ENCODE results near the gene HEXD. TPM values are rescaled to one million over a fixed set of nuclear protein-coding genes. Genes with fewer than 3 reads are reported as not detected.

Gene HEXD
- total RNA-seq, 2 donors from 2014 or later = 76.1 to 145 TPM

GRCh38 chr17:82390860-82391435, 27.2 kb upstream of the HEXD start:
- no peak for DNase-seq (ENCODE audit: low spot score)
- no peak overlapping the region for H3K4me3 ChIP-seq
- H3K27ac ChIP-seq = no peak overlapping the region
- no peaks in the 10 kb centered on the region for H3K9me3 ChIP-seq
- intact Hi-C loops (cut with DNase I) = no loop called here
- TF ChIP-seq CTCF (IDR thresholded peaks at IDR 0.05) (no peak), POLR2A (IDR thresholded peaks at IDR 0.05) (no peak), POLR2AphosphoS5 (IDR thresholded peaks at IDR 0.05) (no peak)
- no peaks in the 10 kb centered on the region for H3K36me3 ChIP-seq
- no peaks in the 10 kb centered on the region for H3K4me1 ChIP-seq (replicated peaks)
- no peaks in the 10 kb centered on the region for H3K27me3 ChIP-seq (replicated peaks; ENCODE audit: insufficient read depth)
- 85% methylated on average over 13 of the region's 13 CpGs for WGBS

- 95% methylated on average over 22 of the region's 23 CpGs for WGBS
- Histone ChIP-seq H3K27ac (no peak overlapping the region), H3K27me3 (replicated peaks; ENCODE audit: insufficient read depth) (no peaks in the 10 kb centered on the region), H3K4me3 (no peak overlapping the region), H3K4me1 (replicated peaks) (no peaks in the 10 kb centered on the region), H3K9me3 (no peaks in the 10 kb centered on the region), H3K36me3 (no peaks in the 10 kb centered on the region)
- intact Hi-C loops (cut with DNase I) = no loop called here
- TF ChIP-seq POLR2AphosphoS5 (IDR thresholded peaks at IDR 0.05) = no peak
- no peak for TF ChIP-seq CTCF (IDR thresholded peaks at IDR 0.05)
- TF ChIP-seq POLR2A (IDR thresholded peaks at IDR 0.05) = no peak
- DNase-seq (ENCODE audit: low spot score) = no peak
Observed at GRCh38 chr17:82391496-82392066, 26.6 kb upstream of the HEXD start.

- intact Hi-C loops (cut with DNase I) = no loop called here
- no peaks in the 10 kb centered on the region for H3K4me1 ChIP-seq (replicated peaks)
- DNase-seq (ENCODE audit: low spot score) = no peak
- 89% methylated on average over 28 of the region's 28 CpGs for WGBS
- no peaks in the 10 kb centered on the region for H3K27me3 ChIP-seq (replicated peaks; ENCODE audit: insufficient read depth)
- no peak overlapping the region for H3K4me3 ChIP-seq
- no peaks in the 10 kb centered on the region for H3K36me3 ChIP-seq
- no peak for TF ChIP-seq CTCF (IDR thresholded peaks at IDR 0.05)
- TF ChIP-seq POLR2AphosphoS5 (IDR thresholded peaks at IDR 0.05) = no peak
- no peak for TF ChIP-seq POLR2A (IDR thresholded peaks at IDR 0.05)
- no peaks in the 10 kb centered on the region for H3K9me3 ChIP-seq
- H3K27ac ChIP-seq = no peak overlapping the region
Observed at GRCh38 chr17:82392209-82392920, 25.8 kb upstream of the HEXD start.

DNA sequence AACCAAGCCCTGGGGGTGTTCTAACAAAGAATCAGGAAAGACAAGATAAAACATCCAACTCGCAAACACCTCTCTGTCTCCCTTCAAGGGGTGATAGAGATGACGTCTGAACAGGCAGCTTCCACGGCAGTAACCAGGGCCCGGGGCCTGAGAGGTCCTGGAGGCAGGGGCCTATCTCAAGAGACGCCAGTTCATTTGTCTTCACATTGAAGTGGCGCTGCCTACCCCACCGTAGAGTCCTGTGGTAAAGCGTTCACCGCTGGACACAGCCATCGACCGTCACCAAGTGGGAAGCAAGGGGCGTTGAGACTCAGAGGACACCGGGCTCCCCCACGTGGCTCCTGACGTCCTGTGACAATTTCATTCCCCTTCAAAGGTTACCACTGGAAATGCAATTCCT, 25.2 kb upstream of the HEXD start:
- Histone ChIP-seq H3K36me3 (no peaks in the 10 kb centered on the region), H3K4me3 (no peak overlapping the region), H3K27ac (no peak overlapping the region), H3K4me1 (replicated peaks) (no peaks in the 10 kb centered on the region), H3K27me3 (replicated peaks; ENCODE audit: insufficient read depth) (no peaks in the 10 kb centered on the region), H3K9me3 (no peaks in the 10 kb centered on the region)
- WGBS = 90% methylated on average over 15 of the region's 15 CpGs
- TF ChIP-seq POLR2AphosphoS5 (IDR thresholded peaks at IDR 0.05) (no peak), POLR2A (IDR thresholded peaks at IDR 0.05) (no peak), CTCF (IDR thresholded peaks at IDR 0.05) (no peak)
- intact Hi-C loops (cut with DNase I) = no loop called here
- no peak for DNase-seq (ENCODE audit: low spot score)

GRCh38 chr17:82394278-82394677, 23.9 kb upstream of the HEXD start:
- 96% methylated on average over 12 of the region's 12 CpGs for WGBS
- H3K27me3 ChIP-seq (replicated peaks; ENCODE audit: insufficient read depth) = no peaks in the 10 kb centered on the region
- H3K4me3 ChIP-seq = no peak overlapping the region
- H3K4me1 ChIP-seq (replicated peaks) = no peaks in the 10 kb centered on the region
- H3K36me3 ChIP-seq = no peaks in the 10 kb centered on the region
- TF ChIP-seq POLR2AphosphoS5 (IDR thresholded peaks at IDR 0.05) = no peak
- TF ChIP-seq POLR2A (IDR thresholded peaks at IDR 0.05) = no peak
- TF ChIP-seq CTCF (IDR thresholded peaks at IDR 0.05) = no peak
- intact Hi-C loops (cut with DNase I) = no loop called here
- no peaks in the 10 kb centered on the region for H3K9me3 ChIP-seq
- no peak overlapping the region for H3K27ac ChIP-seq
- no peak for DNase-seq (ENCODE audit: low spot score)
